Heart right ventricle (tissue), 16 donors: ENCODE data around the gene PCCB. TPM values are rescaled to one million over a fixed set of nuclear protein-coding genes. Genes with fewer than 3 reads are reported as not detected.

ENCODE experiments used
- ATAC-seq, 8 donors: fragments of 200-7000 bp; cut with Tn5 transposase; one replicate each; pipeline ENCODE4 v1.9.1; 2020; ENCODE audit warnings: mild to moderate bottlenecking in 8 of 8, moderate library complexity in 8 of 8, moderate number of reproducible peaks in 1 of 8
- DNase-seq, 2 donors: peaks; one replicate each; pipeline ENCODE4 v3.0.0-alpha.2; 2020
- H3K27ac ChIP-seq, 10 donors: fragments of 200-600 bp; sonication (generic) in 2 of 10; one replicate each; pipeline versions ENCODE4 v1.5.0 to v1.8.0; 2020 to 2022; ENCODE audit warnings: mild to moderate bottlenecking in 3 of 10
- H3K27me3 ChIP-seq, 7 donors: fragments of 200-600 bp; one replicate each; pipeline ENCODE4 v1.8.0; 2021 to 2022; ENCODE audit warnings: mild to moderate bottlenecking in 2 of 7
- H3K36me3 ChIP-seq, 9 donors: fragments of 200-600 bp; sonication (generic) in 1 of 9; one replicate each; pipeline versions ENCODE4 v1.5.0 to v1.8.0; 2020 to 2022; ENCODE audit warnings: mild to moderate bottlenecking in 2 of 9
- H3K4me1 ChIP-seq, 9 donors: fragments of 200-600 bp; sonication (generic) in 1 of 9; one replicate each; pipeline versions ENCODE4 v1.5.0 to v1.8.0; 2020 to 2022; ENCODE audit warnings: mild to moderate bottlenecking in 4 of 9
- H3K4me3 ChIP-seq, 10 donors: fragments of 200-600 bp; sonication (generic) in 2 of 10; one replicate each; pipeline versions ENCODE4 v1.5.0 to v1.8.0; 2020 to 2022; ENCODE audit warnings: mild to moderate bottlenecking in 7 of 10, moderate library complexity in 2 of 10
- H3K9me3 ChIP-seq, 11 donors: fragments of 200-600 bp in 10 of 11; sonication (generic) in 2 of 11; one replicate each; pipeline versions ENCODE4 v1.5.0 to v1.8.0; 2013 to 2022; ENCODE audit warnings: mild to moderate bottlenecking in 2 of 11, control low read depth in 1 of 11, moderate library complexity in 1 of 11
- WGBS, 2 donors: extraction: QIAGEN DNeasy Blood & Tissue Kit; methylation state at CpG; one replicate each; pipeline ENCODE4 v1.1.7; 2013; ENCODE audit warnings: inconsistent platforms in 1 of 2; 5-methylcytosine and 5-hydroxymethylcytosine counted together
- intact Hi-C, 10 donors: fragments of 100-400 bp; cut with DNase I; formaldehyde crosslinking; loops; one replicate each; pipeline versions ENCODE4 v1.11.1 to v1.14.2; 2022
- polyA plus RNA-seq, 2 donors: library from polyadenylated mRNA; stranded (reverse); fragments of 200-250 nt; gene quantifications; one replicate each; pipeline ENCODE4 v1.2.3, GENCODE V29; 2013
- total RNA-seq, 10 donors: library from RNA; stranded (reverse); fragmentation: NEBNext Ultra II Directional in 3 of 10; extraction: Animal tissue kit (Norgen Biotek cat#: 25700) in 3 of 10; gene quantifications; one replicate each; pipeline versions ENCODE4 v1.2.1 to v1.2.4, GENCODE V29; 2021 to 2023
- TF ChIP-seq, protein P1 (sequence below), 9 donors: fragments of 200-600 bp; sonication (generic) in 2 of 9; IDR thresholded peaks; one replicate each; pipeline versions ENCODE4 v1.5.0 to v1.8.0; 2021 to 2022; ENCODE audit warnings: antibody characterized with exemption in 9 of 9, mild to moderate bottlenecking in 5 of 9, moderate library complexity in 1 of 9
- donor health status: Arrhythmogenic right ventricular cardiomyopathy.
- donor health status: ischemic (EF 13 %, LVEDD 7.1; RV severe dilation, severe dysfunction).
- donor health status: healthy with polysubstance abuse.
- donor health status: DM: no; HTN: yes; CAD: no.
- donor health status: DM: no; HTN: no; CAD: no.
- donor health status: ischemic (EF 25% LVEDD 6.9; RV normal size, moderate dysfunction).
- donor health status: ischemic (EF 25% LVEDD 5.7; RV mildly dilated, moderate dysfunction).
- donor health status: healthy.
- donor health status: DM: yes; HTN: yes; CAD: no.
- donor health status: Ischemic cardiomyopathy.
- donor health status: ischemic (EF 35%, LVEDD 5.7; RV mildly dilated, moderate dysfunction).
- donor health status: nonischemic (EF 11% LVEDD 7.7; RV severe dilation, severe dysfunction).
- donor health status: DM: yes; HTN: yes; CAD: no.
- donor health status: PGD.
- donor health status: ischemic (EF 29% LVEDD 5.4; RV normal size, mild dysfunction).
- donor health status: nonischemic (EF 23%, LVEDD 6.1; RV moderate dilation, normal function).

PCCB gene
- total and polyA plus RNA-seq, 12 donors, result 17.2 to 163 (median 116) TPM

GRCh38 chr3:136237961-136238649 is 12.0 kb upstream of the PCCB start:
- 83% methylated on average over 4 of the region's 4 CpGs for WGBS, 2 donors
- no peaks in the 10 kb centered on the region for H3K36me3 ChIP-seq
- no peaks in the 10 kb centered on the region for H3K9me3 ChIP-seq
- H3K4me1 ChIP-seq, result no peaks in the 10 kb centered on the region
- H3K27me3 ChIP-seq, result peaks cover 0 to 4% (median 0%) of the 10 kb centered on the region in 7 donors
- TF ChIP-seq, protein P1, sequence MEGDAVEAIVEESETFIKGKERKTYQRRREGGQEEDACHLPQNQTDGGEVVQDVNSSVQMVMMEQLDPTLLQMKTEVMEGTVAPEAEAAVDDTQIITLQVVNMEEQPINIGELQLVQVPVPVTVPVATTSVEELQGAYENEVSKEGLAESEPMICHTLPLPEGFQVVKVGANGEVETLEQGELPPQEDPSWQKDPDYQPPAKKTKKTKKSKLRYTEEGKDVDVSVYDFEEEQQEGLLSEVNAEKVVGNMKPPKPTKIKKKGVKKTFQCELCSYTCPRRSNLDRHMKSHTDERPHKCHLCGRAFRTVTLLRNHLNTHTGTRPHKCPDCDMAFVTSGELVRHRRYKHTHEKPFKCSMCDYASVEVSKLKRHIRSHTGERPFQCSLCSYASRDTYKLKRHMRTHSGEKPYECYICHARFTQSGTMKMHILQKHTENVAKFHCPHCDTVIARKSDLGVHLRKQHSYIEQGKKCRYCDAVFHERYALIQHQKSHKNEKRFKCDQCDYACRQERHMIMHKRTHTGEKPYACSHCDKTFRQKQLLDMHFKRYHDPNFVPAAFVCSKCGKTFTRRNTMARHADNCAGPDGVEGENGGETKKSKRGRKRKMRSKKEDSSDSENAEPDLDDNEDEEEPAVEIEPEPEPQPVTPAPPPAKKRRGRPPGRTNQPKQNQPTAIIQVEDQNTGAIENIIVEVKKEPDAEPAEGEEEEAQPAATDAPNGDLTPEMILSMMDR (IDR thresholded peaks at IDR 0.05), result no peak
- H3K27ac ChIP-seq, result no peak overlapping the region
- no peak for ATAC-seq
- intact Hi-C loops, result no loop called here
- no peak for DNase-seq
- H3K4me3 ChIP-seq, result no peak overlapping the region

GRCh38 chr3:136239094-136239493 is 11.0 kb upstream of the PCCB start:
- Histone ChIP-seq H3K27ac (no peak overlapping the region), H3K9me3 (no peaks in the 10 kb centered on the region), H3K4me1 (no peaks in the 10 kb centered on the region), H3K36me3 (no peaks in the 10 kb centered on the region), H3K27me3 (peaks cover 0 to 4% (median 0%) of the 10 kb centered on the region in 7 donors), H3K4me3 (no peak overlapping the region)
- TF ChIP-seq, protein P1 (IDR thresholded peaks at IDR 0.05), result no peak
- DNase-seq (no peak), ATAC-seq (no peak)
- 79 to 85% methylated on average over 1 of the region's 1 CpG for WGBS, 2 donors
- intact Hi-C loops, result no loop called here

DNA sequence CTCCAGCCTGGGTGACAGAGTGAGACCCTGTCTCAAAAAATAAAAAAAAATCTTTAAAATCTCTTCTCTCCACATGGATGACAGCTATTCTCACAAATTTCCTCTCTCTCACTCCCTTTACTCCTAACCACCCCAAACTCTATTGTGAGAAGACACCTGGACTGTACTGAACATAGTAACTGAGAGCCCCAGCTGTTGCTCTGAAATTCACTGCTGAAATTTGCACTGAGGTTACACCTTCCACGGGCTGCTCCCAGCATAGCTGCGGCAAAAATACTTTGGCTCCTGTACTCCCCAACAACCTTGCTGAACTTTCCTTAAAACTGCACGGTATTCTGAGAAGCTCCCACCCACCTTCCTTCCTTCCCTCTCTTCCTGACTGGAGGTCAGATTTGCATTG is 4.4 kb upstream of the PCCB start:
- TF ChIP-seq, protein P1 (IDR thresholded peaks at IDR 0.05), result no peak
- Histone ChIP-seq H3K27me3 (no peaks in the 10 kb centered on the region), H3K27ac (no peak overlapping the region), H3K9me3 (no peaks in the 10 kb centered on the region), H3K36me3 (no peaks in the 10 kb centered on the region), H3K4me3 (no peak overlapping the region), H3K4me1 (peaks cover 0 to 7% (median under 1%) of the 10 kb centered on the region in 9 donors)
- intact Hi-C loops, result loop anchor here in 2 of 10 donors (5.0 to 10.0 kb wide), 2 partner anchors 48 to 161 kb away; partner anchors contain the start of gene MSL2 (in 1 of the 2)
- no peak for ATAC-seq
- DNase-seq, result no peak
- WGBS, 2 donors, result 53 to 59% methylated on average over 3 of the region's 3 CpGs

DNA sequence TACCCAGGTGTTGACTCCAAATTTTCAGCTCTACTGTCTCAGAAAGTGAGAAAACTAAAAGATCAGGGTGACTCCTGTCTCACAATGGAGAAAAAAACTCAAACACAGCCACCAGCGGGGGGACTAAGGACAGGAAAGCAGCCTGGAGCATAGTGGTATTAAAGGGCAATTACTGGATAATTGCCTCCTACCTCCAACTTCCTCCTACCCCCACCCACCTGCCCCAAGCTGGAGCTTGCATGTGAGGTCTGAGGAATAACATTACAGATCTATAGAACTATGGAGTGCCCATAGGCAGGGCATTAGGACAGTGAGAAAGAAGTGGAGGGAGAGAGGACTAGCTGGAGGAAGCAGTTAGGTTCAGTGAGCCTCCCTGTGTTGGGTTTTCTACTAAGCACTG is 2.7 kb upstream of the PCCB start:
- no peaks in the 10 kb centered on the region for H3K27me3 ChIP-seq
- ATAC-seq, result no peak
- 52 to 60% methylated on average over 1 of the region's 1 CpG for WGBS, 2 donors
- H3K4me3 ChIP-seq, result no peak overlapping the region
- no peak for DNase-seq
- peaks cover 0 to 22% (median 14%) of the 10 kb centered on the region in 9 donors for H3K4me1 ChIP-seq
- H3K36me3 ChIP-seq, result no peaks in the 10 kb centered on the region
- TF ChIP-seq, protein P1 (IDR thresholded peaks at IDR 0.05), result no peak
- intact Hi-C loops, result loop anchor here in 2 of 10 donors (5.0 to 10.0 kb wide), 2 partner anchors 50 to 163 kb away; partner anchors contain the start of gene MSL2 (in 1 of the 2)
- no peak overlapping the region for H3K27ac ChIP-seq
- H3K9me3 ChIP-seq, result no peaks in the 10 kb centered on the region
